ENCODE measurements around the gene HADH. TPM values are rescaled to one million over a fixed set of nuclear protein-coding genes. Genes with fewer than 3 reads are reported as not detected.
"Not testable (repeated sequence)": the region's sequence is repeated elsewhere in the genome, so short reads cannot be mapped to it uniquely, and the experiment has no call there.

Gene HADH
- total RNA-seq, 3 donors from 2014 or later, result 76.7 to 151 (median 103) TPM

DNA sequence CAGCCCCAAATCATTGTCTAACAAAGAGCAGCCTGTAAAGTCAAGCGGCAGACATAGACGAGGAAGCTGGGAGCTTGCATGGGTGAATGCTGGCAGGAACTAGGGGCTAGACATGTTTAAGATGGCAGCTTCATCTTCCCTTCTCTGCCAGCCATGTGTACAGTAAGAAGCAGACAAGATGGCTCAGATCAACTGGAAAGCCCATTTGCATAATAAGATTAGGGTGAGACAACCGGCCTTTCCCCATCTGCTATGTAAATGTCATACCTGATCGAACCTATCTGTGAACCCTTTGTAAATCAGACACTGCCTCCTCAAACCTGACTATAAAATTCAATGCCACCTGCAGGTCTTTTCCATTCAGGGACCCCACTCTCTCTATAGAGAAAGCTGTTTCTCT is 22.8 kb upstream of the HADH start:
- no peaks in the 10 kb centered on the region for H3K4me1 ChIP-seq (ENCODE audit: low read depth)
- H3K36me3 ChIP-seq (ENCODE audit: low read depth), result no peaks in the 10 kb centered on the region
- intact Hi-C loops (cut with DNase I, micrococcal nuclease), result no loop called here
- ATAC-seq (no peak), DNase-seq (no peak)
- TF ChIP-seq, protein P1, sequence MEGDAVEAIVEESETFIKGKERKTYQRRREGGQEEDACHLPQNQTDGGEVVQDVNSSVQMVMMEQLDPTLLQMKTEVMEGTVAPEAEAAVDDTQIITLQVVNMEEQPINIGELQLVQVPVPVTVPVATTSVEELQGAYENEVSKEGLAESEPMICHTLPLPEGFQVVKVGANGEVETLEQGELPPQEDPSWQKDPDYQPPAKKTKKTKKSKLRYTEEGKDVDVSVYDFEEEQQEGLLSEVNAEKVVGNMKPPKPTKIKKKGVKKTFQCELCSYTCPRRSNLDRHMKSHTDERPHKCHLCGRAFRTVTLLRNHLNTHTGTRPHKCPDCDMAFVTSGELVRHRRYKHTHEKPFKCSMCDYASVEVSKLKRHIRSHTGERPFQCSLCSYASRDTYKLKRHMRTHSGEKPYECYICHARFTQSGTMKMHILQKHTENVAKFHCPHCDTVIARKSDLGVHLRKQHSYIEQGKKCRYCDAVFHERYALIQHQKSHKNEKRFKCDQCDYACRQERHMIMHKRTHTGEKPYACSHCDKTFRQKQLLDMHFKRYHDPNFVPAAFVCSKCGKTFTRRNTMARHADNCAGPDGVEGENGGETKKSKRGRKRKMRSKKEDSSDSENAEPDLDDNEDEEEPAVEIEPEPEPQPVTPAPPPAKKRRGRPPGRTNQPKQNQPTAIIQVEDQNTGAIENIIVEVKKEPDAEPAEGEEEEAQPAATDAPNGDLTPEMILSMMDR (IDR thresholded peaks at IDR 0.05), result no peak
- H3K4me3 ChIP-seq, result no peak overlapping the region
- no peaks in the 10 kb centered on the region for H3K9me3 ChIP-seq

DNA sequence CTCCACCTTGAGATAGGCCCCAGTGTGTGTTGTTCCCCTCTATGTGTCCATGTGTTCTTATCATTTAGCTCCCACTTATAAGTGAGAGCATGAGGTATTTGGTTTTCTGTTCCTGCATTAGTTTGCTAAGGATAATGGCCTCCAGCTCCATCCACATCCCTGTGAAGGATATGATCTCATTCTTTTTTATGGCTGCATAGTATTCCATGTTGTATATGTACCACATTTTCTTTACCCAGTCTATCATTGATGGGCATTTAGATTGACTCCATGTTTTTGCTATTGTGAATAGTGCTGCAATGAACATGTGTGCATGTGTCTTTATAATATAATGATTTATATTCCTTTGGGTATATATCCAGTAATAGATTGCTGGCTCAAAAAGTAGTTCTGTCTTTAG is 22.2 kb upstream of the HADH start:
- ATAC-seq; intact Hi-C loops (cut with DNase I, micrococcal nuclease); H3K4me1 ChIP-seq (ENCODE audit: low read depth); DNase-seq; H3K4me3 ChIP-seq; H3K9me3 ChIP-seq; H3K36me3 ChIP-seq (ENCODE audit: low read depth): not testable (repeated sequence)

DNA sequence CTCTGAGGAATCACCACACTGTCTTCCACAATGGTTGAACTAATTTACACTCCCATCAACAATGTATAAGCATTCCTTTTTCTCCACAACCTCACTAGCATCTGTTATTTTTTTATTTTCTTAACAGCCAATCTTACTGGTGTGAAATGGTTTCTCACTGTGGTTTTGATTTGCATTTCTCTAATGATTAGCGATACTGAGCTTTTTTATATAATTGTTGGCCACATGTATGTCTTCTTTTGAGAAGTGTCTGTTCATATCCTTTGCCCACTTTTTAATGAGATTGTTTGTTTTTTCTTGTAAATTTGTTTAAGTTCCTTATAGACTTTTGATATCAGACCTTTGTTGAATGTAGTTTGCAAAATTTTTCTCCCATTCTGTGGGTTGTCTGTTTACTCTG is 21.8 kb upstream of the HADH start:
- H3K9me3 ChIP-seq; ATAC-seq; H3K36me3 ChIP-seq (ENCODE audit: low read depth); H3K4me1 ChIP-seq (ENCODE audit: low read depth); DNase-seq; intact Hi-C loops (cut with DNase I, micrococcal nuclease); H3K4me3 ChIP-seq: not testable (repeated sequence)

GRCh38 chr4:107970063-107970798 is 19.5 kb upstream of the HADH start:
- H3K4me3 ChIP-seq, result no peak overlapping the region
- intact Hi-C loops (cut with DNase I, micrococcal nuclease), result no loop called here
- TF ChIP-seq, protein P1 (IDR thresholded peaks at IDR 0.05), result no peak
- no peaks in the 10 kb centered on the region for H3K4me1 ChIP-seq (ENCODE audit: low read depth)
- ATAC-seq (no peak), DNase-seq (no peak)
- no peaks in the 10 kb centered on the region for H3K36me3 ChIP-seq (ENCODE audit: low read depth)
- no peaks in the 10 kb centered on the region for H3K9me3 ChIP-seq

- ATAC-seq (no peak), DNase-seq (no peak)
- intact Hi-C loops (cut with DNase I, micrococcal nuclease), result no loop called here
- no peaks in the 10 kb centered on the region for H3K4me1 ChIP-seq (ENCODE audit: low read depth)
- TF ChIP-seq, protein P1 (IDR thresholded peaks at IDR 0.05), result no peak
- no peaks in the 10 kb centered on the region for H3K9me3 ChIP-seq
- no peaks in the 10 kb centered on the region for H3K36me3 ChIP-seq (ENCODE audit: low read depth)
- H3K4me3 ChIP-seq, result no peak overlapping the region
Observed at GRCh38 chr4:107972605-107973004, 17.1 kb upstream of the HADH start.

GRCh38 chr4:107974523-107974922 is 15.2 kb upstream of the HADH start:
- intact Hi-C loops (cut with DNase I, micrococcal nuclease), result no loop called here
- no peaks in the 10 kb centered on the region for H3K4me1 ChIP-seq (ENCODE audit: low read depth)
- no peaks in the 10 kb centered on the region for H3K9me3 ChIP-seq
- no peak for DNase-seq
- ATAC-seq, result no peak
- H3K4me3 ChIP-seq, result no peak overlapping the region
- TF ChIP-seq, protein P1 (IDR thresholded peaks at IDR 0.05), result no peak
- H3K36me3 ChIP-seq (ENCODE audit: low read depth), result no peaks in the 10 kb centered on the region

- TF ChIP-seq, protein P1 (IDR thresholded peaks at IDR 0.05), result no peak
- H3K4me3 ChIP-seq, result no peak overlapping the region
- intact Hi-C loops (cut with DNase I, micrococcal nuclease), result no loop called here
- no peaks in the 10 kb centered on the region for H3K4me1 ChIP-seq (ENCODE audit: low read depth)
- ATAC-seq (no peak), DNase-seq (no peak)
- H3K36me3 ChIP-seq (ENCODE audit: low read depth), result no peaks in the 10 kb centered on the region
- H3K9me3 ChIP-seq, result peaks cover 11% of the 10 kb centered on the region
Observed at GRCh38 chr4:107977482-107977881, 12.2 kb upstream of the HADH start.

Data from mucosa of descending colon (tissue), 3 donors.